K562 (cell line): Measurements from ENCODE around the gene PAQR4. TPM values are rescaled to one million over a fixed set of nuclear protein-coding genes. Genes with fewer than 3 reads are reported as not detected.

Experiments used
- RFX5 ChIP-seq: IDR thresholded peaks from 2 replicates; pipeline ENCODE4 v1.6.1; 2011; ENCODE audit warnings: low read depth, mild to moderate bottlenecking, improper control_type of control experiment, low read length
- ZBTB40 ChIP-seq, 2 experiments: fragments of 450-650 bp in 1 of 2; sonication (generic) in 1 of 2; formaldehyde crosslinking in 1 of 2; IDR thresholded peaks; 2 replicates each; pipeline versions ENCODE4 v1.7.1 to v1.9.0; 2016 to 2022; ENCODE audit warnings: inconsistent platforms in 1 of 2, mild to moderate bottlenecking in 1 of 2, missing genetic modification reagents in 1 of 2
- polyA plus RNA-seq, 8 experiments: library from polyadenylated mRNA; depleted of rRNA in 4 of 8; stranded (reverse) in 5 of 8; unstranded in 3 of 8; fragments of >200 nt; fragmentation: Nextera tagmentation in 2 of 8; fragmentation: Illumina TruSeq in 1 of 8; extraction: Ambion mirVana in 2 of 8; extraction: Trizol in 1 of 8; gene quantifications; 2 replicates each; pipeline versions ENCODE4 v1.2.1 to v1.2.3, GENCODE V29; 2011 to 2014; ENCODE audit warnings: inconsistent platforms in 1 of 8, missing spikeins in 1 of 8
- total RNA-seq, 7 experiments: library from RNA; depleted of rRNA in 6 of 7; stranded (reverse); fragments of >200 nt in 6 of 7; fragmentation: Illumina TruSeq in 2 of 7; extraction: Trizol in 2 of 7; gene quantifications; 2 replicates each; pipeline versions ENCODE4 v1.2.1 to v1.2.3, GENCODE V29; 2011 to 2021; ENCODE audit warnings: low replicate concordance in 1 of 7

PAQR4 gene
- total and polyA plus RNA-seq, 9 of the 15 experiments (the other 6 are each of a cell fraction or from before 2014, with no cell fraction given) = 0.62 to 40.4 (median 19.5) TPM

- no peak for TF ChIP-seq ZBTB40 (IDR thresholded peaks at IDR 0.05)
- no peak for TF ChIP-seq ZBTB40 (CRISPR knock-in tag; IDR thresholded peaks at IDR 0.05)
- no peak for TF ChIP-seq RFX5
Observed at GRCh38 chr16:2999929-3000328, 30.8 kb downstream of the PAQR4 start (continued).
